Common myeloid progenitor, CD34-positive (primary cell): ENCODE measurements around the gene TSPOAP1.
A peak's percentile ranks its signal among the peaks of the same experiment; 100 is the strongest.
"Not testable (repeated sequence)": the region's sequence is repeated elsewhere in the genome, so short reads cannot be mapped to it uniquely, and the experiment has no call there.

Source experiments
- CTCF ChIA-PET: fragments of 350-600 bp; sonication (Branson Sonifier 250); formaldehyde crosslinking; loops from one replicate; lab custom pipeline; 2021; ENCODE audit warnings: antibody characterized with exemption; lab: Charles Lee
- POLR2A ChIA-PET: fragments of 350-600 bp; sonication (Branson Sonifier 250); formaldehyde crosslinking; loops from one replicate; lab custom pipeline; 2021; ENCODE audit warnings: antibody characterized with exemption; lab: Charles Lee
- DNase-seq, 3 donors: peaks; one replicate each; pipeline versions ENCODE4 v3.0.0 to v3.0.0-alpha.2; 2013
- H3K27ac ChIP-seq, 2 experiments: 1 replicate in 1 of 2; 2 replicates in 1 of 2; pipeline ENCODE4 v1.7.0; 2013; ENCODE audit warnings: inconsistent platforms in 2 of 2, low read length in 2 of 2, mild to moderate bottlenecking in 2 of 2, low read depth in 1 of 2, moderate library complexity in 1 of 2; ENCODE audit not compliant: severe bottlenecking in 2 of 2, insufficient read depth in 1 of 2, poor library complexity in 1 of 2
- H3K27me3 ChIP-seq, 5 experiments: replicated peaks in 2 of 5; 1 replicate in 3 of 5; 2 replicates in 2 of 5; pipeline versions ENCODE4 v1.6.1 to v1.7.0; 2013; ENCODE audit warnings: low read length in 4 of 5, mild to moderate bottlenecking in 2 of 5, moderate library complexity in 2 of 5, inconsistent platforms in 1 of 5; ENCODE audit not compliant: insufficient read depth in 5 of 5, control insufficient read depth in 4 of 5
- H3K36me3 ChIP-seq, 4 experiments: 1 replicate in 2 of 4; 2 replicates in 2 of 4; pipeline versions ENCODE4 v1.6.1 to v1.7.0; 2013; ENCODE audit warnings: low read length in 3 of 4, control low read depth in 1 of 4, mild to moderate bottlenecking in 1 of 4; ENCODE audit not compliant: control insufficient read depth in 4 of 4, insufficient read depth in 4 of 4
- H3K4me1 ChIP-seq, 4 experiments: 1 replicate in 3 of 4; 2 replicates in 1 of 4; pipeline versions ENCODE4 v1.6.1 to v1.7.1; 2013; ENCODE audit warnings: low read length in 3 of 4, mild to moderate bottlenecking in 3 of 4, control low read depth in 1 of 4, inconsistent platforms in 1 of 4, moderate library complexity in 1 of 4; ENCODE audit not compliant: control insufficient read depth in 4 of 4, insufficient read depth in 4 of 4; ENCODE audit errors: control extremely low read depth in 1 of 4
- H3K4me3 ChIP-seq, 7 experiments: 1 replicate in 4 of 7; 2 replicates in 3 of 7; pipeline versions ENCODE4 v1.5.1 to v1.7.0; 2013; ENCODE audit warnings: mild to moderate bottlenecking in 7 of 7, low read length in 6 of 7, moderate library complexity in 6 of 7, inconsistent platforms in 2 of 7, low read depth in 2 of 7, control low read depth in 1 of 7; ENCODE audit not compliant: insufficient read depth in 4 of 7, control insufficient read depth in 1 of 7; ENCODE audit errors: extremely low read depth in 1 of 7
- H3K9me3 ChIP-seq, 5 experiments: 1 replicate in 4 of 5; 2 replicates in 1 of 5; pipeline versions ENCODE4 v1.6.1 to v1.7.1; 2013; ENCODE audit warnings: low read length in 4 of 5, mild to moderate bottlenecking in 2 of 5, inconsistent platforms in 1 of 5, low read depth in 1 of 5, moderate library complexity in 1 of 5; ENCODE audit not compliant: control insufficient read depth in 4 of 5, insufficient read depth in 2 of 5; ENCODE audit errors: control extremely low read depth in 1 of 5
- WGBS: methylation state at CpG from one replicate; pipeline ENCODE4 v1.1.5; 2013; ENCODE audit not compliant: insufficient coverage; 5-methylcytosine and 5-hydroxymethylcytosine counted together

The TSPOAP1 gene

DNA sequence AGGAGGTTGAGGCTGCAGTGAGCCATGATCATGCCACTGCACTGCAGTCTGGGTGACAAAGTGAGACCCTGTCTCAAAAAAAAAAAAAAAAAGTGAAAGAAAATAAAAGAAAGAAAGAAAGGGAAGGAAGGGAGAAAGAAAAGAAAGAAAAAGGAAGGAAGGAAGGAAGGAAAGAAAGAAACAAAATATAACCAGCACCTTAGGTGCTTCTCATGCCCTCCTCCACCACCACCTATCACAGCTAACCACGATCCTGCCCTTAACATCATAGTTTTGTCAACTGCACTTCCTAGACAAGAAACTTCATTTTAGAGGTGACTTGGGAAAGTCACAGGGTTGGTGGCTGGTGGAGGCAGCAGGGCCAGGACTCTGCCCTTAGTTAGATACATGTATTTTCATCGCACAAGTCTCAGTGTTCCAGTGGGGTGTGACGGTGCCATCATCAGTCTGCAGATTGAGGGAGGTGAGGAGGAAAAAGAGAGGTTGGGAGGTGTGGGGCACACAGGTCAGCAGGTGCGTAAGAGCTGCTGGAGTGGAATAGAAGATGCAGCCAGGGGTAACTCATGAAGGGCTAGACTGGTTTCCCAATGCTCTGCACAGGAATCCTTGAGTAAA lies 13.4 kb upstream of the TSPOAP1 start:
- Histone ChIP-seq H3K4me1 (peaks cover 30 to 87% (median 80%) of the 10 kb centered on the region in 4 experiments), H3K27ac (peak overlapping the region in 1 of 2 experiments; percentile 4), H3K27me3 (no peaks in the 10 kb centered on the region), H3K4me3 (no peak overlapping the region), H3K36me3 (peaks cover 0 to 44% (median 19%) of the 10 kb centered on the region in 4 experiments), H3K9me3 (no peaks in the 10 kb centered on the region)
- no peak for DNase-seq
- POLR2A ChIA-PET = interaction anchor here (1.3 to 4.2 kb wide), 2 partner anchors 10 kb away, joined by 3 to 85 read pairs; partner anchors contain the start of gene SUPT4H1
- WGBS = 100% methylated on average over 3 of the region's 4 CpGs
- CTCF ChIA-PET = interaction anchor here (0.7 to 7.0 kb wide), 7 partner anchors 8 to 893 kb away, joined by 3 to 76 read pairs (median 23); partner anchors contain the start of genes SUPT4H1 and TSPOAP1

DNA sequence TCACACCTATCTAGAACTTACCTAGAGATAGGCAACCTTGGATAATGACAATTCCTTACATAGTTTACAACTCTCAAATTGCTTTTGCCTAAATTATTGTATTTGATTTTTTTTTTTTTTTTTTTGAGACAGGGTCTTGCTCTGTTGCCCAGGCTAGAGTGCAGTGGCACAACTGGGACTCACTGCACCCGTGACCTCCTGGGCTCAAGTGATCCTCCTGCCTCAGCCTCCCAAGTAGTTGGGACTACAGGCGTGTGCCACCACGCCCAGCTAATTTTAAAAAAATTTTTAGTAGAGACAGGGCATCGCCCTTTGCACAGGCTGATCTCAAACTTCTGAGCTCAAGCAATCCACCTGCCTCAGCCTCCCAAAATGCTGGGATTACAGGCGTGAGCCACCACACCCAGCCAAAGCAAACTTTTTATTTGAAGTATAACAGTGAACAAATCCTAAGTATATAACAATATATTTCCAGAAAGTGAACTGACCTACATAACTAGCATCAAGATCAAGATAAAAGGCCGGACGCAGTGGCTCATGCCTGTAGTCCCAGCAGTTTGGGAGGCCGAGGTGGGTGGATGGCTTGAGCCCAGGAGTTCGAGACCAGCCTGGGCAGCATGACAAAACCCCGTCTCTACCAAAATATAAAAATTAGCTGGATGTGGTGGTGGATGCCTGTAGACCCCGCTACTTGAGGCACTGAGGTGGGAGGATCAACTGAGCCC lies 12.7 kb upstream of the TSPOAP1 start:
- not testable (repeated sequence) for H3K9me3 ChIP-seq, H3K27me3 ChIP-seq, DNase-seq
- Histone ChIP-seq H3K4me1 (peaks cover 37 to 94% (median 86%) of the 10 kb centered on the region in 4 experiments), H3K4me3 (peak overlapping the region in 1 of 7 experiments; percentile 100), H3K27ac (peak overlapping the region; percentile 51 to 99), H3K36me3 (peaks cover 0 to 38% (median 14%) of the 10 kb centered on the region in 4 experiments)
- 96% methylated on average over 8 of the region's 11 CpGs for WGBS
- ChIA-PET POLR2A (interaction anchor here (1.0 to 4.2 kb wide), 2 partner anchors 9 to 11 kb away, joined by 4 to 85 read pairs; partner anchors contain the start of gene SUPT4H1), CTCF (interaction anchor here (0.7 to 7.0 kb wide), 5 partner anchors 8 to 892 kb away, joined by 3 to 76 read pairs (median 54); partner anchors contain the start of genes SUPT4H1 and TSPOAP1)

DNA sequence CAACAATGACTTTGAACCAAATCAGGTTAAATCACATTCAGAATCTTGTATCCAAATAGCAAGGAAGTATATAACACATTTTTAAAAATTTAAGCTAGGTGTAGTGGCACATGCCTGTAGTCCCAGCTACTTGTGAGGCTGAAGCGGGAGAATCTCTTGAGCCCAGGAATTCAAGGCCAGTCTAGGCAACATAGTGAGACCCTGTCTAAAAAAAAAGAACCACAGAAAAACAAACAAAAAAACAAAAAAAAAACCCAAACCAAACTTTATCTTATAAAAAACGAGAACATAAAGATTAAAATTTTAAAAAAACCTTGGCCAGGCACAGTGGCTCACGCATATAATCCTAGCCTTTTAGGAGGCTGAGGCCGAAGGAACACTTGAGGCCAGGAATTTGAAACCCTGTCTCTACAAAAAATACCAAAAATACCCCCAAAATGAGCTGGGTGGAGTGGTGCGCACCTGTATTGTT lies 11.8 kb upstream of the TSPOAP1 start:
- no peak for DNase-seq
- Histone ChIP-seq H3K9me3 (no peaks in the 10 kb centered on the region), H3K36me3 (peaks cover 0 to 29% (median 7%) of the 10 kb centered on the region in 4 experiments), H3K27ac (peak overlapping the region; percentile 51 to 99), H3K27me3 (no peaks in the 10 kb centered on the region), H3K4me3 (peak overlapping the region in 2 of 7 experiments; percentile 99 to 100), H3K4me1 (peaks cover 44 to 96% (median 89%) of the 10 kb centered on the region in 4 experiments)
- WGBS = 100% methylated on average over 1 of the region's 5 CpGs
- POLR2A ChIA-PET = interaction anchor here (1.0 to 1.8 kb wide), 3 partner anchors 11 to 12 kb away, joined by 3 to 12 read pairs (median 4); partner anchors contain the start of gene SUPT4H1
- CTCF ChIA-PET = interaction anchor here (0.6 to 7.0 kb wide), 5 partner anchors 7 to 80 kb away, joined by 3 to 76 read pairs (median 43); partner anchors contain the start of gene SUPT4H1

DNA sequence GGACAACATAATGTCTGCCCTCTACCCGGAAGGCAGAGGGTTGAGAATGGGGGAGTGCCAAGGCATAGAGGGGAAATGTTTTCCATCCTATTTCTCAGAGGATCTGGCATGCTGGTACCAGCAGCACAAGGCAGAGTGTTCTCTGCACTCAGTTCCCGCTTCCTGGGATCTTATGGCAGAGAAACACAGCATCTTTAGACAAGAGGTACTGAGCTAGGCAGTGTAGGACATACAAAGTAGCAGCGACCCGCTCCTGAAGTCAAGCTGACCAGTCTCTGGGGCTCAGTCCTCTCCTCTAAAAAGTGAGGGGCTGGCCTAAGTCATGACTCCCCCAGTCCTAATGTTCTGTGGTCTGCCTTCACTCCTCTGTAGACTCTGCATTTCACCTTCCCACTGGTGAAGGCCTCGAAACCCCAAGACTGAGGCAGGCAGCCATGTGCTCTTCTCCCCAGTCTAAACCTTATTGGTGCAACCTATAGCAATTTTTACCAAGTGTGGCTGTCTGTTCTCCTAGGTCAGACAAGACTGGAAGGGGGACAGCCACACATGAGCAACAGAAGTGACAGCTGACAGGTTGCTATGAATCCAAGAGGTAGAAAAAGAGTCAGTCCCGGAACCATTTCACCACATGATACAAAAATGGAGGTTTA lies 11.3 kb upstream of the TSPOAP1 start:
- 88% methylated on average over 5 of the region's 6 CpGs for WGBS
- ChIA-PET POLR2A (interaction anchor here (0.8 to 1.8 kb wide), 3 partner anchors 11 to 12 kb away, joined by 3 to 12 read pairs (median 3); partner anchors contain the start of gene SUPT4H1), CTCF (interaction anchor here (1.1 to 7.0 kb wide), 5 partner anchors 6 to 80 kb away, joined by 3 to 76 read pairs (median 43); partner anchors contain the start of genes SUPT4H1 and TSPOAP1)
- peak overlapping the region; percentile 51 to 99 for H3K27ac ChIP-seq
- H3K4me3 ChIP-seq = peak overlapping the region; percentile 19 to 100 (median 78)
- peaks cover 45 to 96% (median 89%) of the 10 kb centered on the region in 4 experiments for H3K4me1 ChIP-seq
- DNase-seq = no peak
- peaks cover 0 to 23% (median 3%) of the 10 kb centered on the region in 4 experiments for H3K36me3 ChIP-seq
- H3K9me3 ChIP-seq = no peaks in the 10 kb centered on the region
- H3K27me3 ChIP-seq = no peaks in the 10 kb centered on the region

DNA sequence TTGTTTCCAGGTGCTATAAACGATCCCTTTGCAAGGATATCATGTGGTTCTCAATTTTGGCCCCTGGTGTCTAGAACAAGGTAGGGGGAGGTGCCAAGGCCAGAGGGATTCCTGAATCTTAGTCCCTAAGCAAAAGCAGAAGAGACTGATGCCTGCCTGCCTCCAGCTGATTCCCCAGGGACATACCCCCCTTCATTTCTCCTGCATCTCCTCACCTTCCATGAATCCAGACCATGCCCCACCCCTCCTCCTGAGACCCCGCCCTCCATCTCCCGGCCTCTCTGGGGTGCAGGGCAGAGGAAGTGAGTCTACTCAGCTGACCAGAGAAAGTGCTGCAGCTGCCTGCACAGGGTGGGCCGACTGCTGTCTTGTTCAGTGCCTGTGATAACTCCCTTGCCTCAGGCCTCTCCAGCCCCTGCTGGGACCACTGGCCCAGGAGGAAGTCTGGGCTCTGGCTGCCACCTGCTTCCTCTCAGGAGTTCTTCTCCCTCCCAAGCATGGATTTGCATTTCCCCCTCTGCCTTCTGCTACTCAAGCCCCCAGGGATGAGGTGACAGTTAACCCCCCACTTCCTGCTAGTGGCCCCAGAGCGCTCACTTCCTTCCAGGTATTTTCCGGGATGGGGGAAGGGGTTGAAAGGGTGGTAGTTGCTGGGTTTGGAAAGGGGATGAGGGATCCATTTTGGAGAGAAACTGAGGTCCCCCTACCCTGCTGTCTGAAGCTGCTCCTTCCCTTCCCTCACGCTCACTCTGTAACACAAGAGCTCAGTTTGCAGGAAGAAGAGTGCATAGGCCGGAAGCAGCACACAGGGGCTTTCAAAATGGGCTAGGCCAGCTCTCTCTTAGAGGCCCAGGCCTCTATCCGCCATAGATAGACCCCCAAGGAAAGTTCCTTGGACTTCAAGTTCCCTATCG lies 10.5 kb upstream of the TSPOAP1 start:
- peak; percentile 37 to 79 (median 68) for DNase-seq
- Histone ChIP-seq H3K36me3 (peaks cover 0 to 20% (median 3%) of the 10 kb centered on the region in 4 experiments), H3K27ac (peak overlapping the region; percentile 96 to 99), H3K27me3 (no peaks in the 10 kb centered on the region), H3K4me3 (peak overlapping the region; percentile 19 to 100 (median 78)), H3K9me3 (no peaks in the 10 kb centered on the region), H3K4me1 (peaks cover 49 to 96% (median 89%) of the 10 kb centered on the region in 4 experiments)
- POLR2A ChIA-PET = interaction anchor here (0.8 to 2.9 kb wide), 4 partner anchors 10 to 13 kb away, joined by 3 to 12 read pairs (median 6); partner anchors contain the start of genes SUPT4H1 and TSPOAP1
- 16% methylated on average over 7 of the region's 10 CpGs for WGBS
- CTCF ChIA-PET = interaction anchor here (0.6 to 7.0 kb wide), 6 partner anchors 6 to 217 kb away, joined by 3 to 76 read pairs (median 23); partner anchors contain the start of genes SUPT4H1 and TSPOAP1
